GM23248 (cell line): ENCODE measurements around the gene SIX5.

Source experiments
- EZH2 ChIP-seq: fragments of 200-600 bp; sonication (generic); IDR thresholded peaks from 2 replicates; pipeline ENCODE4 v1.6.1; 2018; ENCODE audit warnings: antibody characterized with exemption, mild to moderate bottlenecking; ENCODE audit not compliant: insufficient read depth, poor library complexity, severe bottlenecking
- EZH2phosphoT487 ChIP-seq: fragments of 200-600 bp; sonication (generic); IDR thresholded peaks from 2 replicates; pipeline ENCODE4 v1.6.1; 2018; ENCODE audit warnings: antibody characterized with exemption, moderate library complexity, mild to moderate bottlenecking, low read depth; ENCODE audit not compliant: insufficient read depth

DNA sequence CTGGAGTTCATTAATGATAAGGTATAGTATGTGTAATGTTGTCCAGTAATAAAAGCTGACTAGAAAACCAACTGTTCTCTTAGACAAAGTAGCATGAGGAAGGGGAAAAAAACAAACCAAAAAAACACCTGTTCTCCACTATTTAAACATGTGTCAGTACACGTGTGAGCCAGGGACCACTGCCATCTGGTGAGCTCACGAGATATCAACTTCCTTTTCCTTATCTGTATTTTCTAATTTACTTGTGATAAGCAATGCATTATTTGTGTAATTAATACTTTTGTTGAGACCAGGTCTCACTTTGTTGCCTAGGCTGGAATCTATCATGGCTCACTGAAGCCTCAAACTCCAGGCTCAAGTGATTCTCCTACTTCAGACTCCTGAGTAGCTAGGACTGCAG, 4.3 kb upstream of the SIX5 start:
- TF ChIP-seq EZH2 (no peak), EZH2phosphoT487 (no peak)
